OCI-LY1 (cell line): ENCODE data around the gene NBL1.

Source experiments
- H2AFZ ChIP-seq: fragments of 200-600 bp; sonication (generic), shearing (Covaris generic); 2 replicates; pipeline ENCODE4 v1.6.0; 2014; ENCODE audit warnings: antibody characterized with exemption, mild to moderate bottlenecking, low read length
- H3F3A ChIP-seq: fragments of 200-600 bp; sonication (generic), shearing (Covaris generic); 2 replicates; pipeline ENCODE4 v1.6.0; 2014; ENCODE audit warnings: mild to moderate bottlenecking, antibody characterized with exemption, low read length, moderate library complexity; ENCODE audit not compliant: insufficient read depth
- H3K27ac ChIP-seq: fragments of 200-600 bp; sonication (generic); 2 replicates; pipeline ENCODE4 v1.5.1; 2014; ENCODE audit warnings: low read length, mixed run types, mild to moderate bottlenecking, low read depth; ENCODE audit not compliant: poor library complexity, severe bottlenecking
- H3K27me3 ChIP-seq: fragments of 200-600 bp; sonication (generic); 2 replicates; pipeline ENCODE4 v1.6.0; 2014; ENCODE audit warnings: antibody characterized with exemption, mild to moderate bottlenecking, low read length, moderate library complexity; ENCODE audit not compliant: insufficient read depth
- H3K36me3 ChIP-seq: fragments of 200-600 bp; sonication (generic); 2 replicates; pipeline ENCODE4 v1.6.1; 2014; ENCODE audit warnings: mild to moderate bottlenecking, antibody characterized with exemption, low read length, moderate library complexity, mixed read lengths; ENCODE audit not compliant: insufficient read depth
- H3K4me1 ChIP-seq: fragments of 200-600 bp; sonication (generic); 2 replicates; pipeline ENCODE4 v1.5.1; 2014; ENCODE audit warnings: mild to moderate bottlenecking, low read length, moderate library complexity; ENCODE audit not compliant: insufficient read depth, severe bottlenecking
- H3K4me2 ChIP-seq: fragments of 200-600 bp; sonication (generic), shearing (Covaris generic); 2 replicates; pipeline ENCODE4 v1.6.1; 2014; ENCODE audit warnings: low read length
- H3K4me3 ChIP-seq: fragments of 200-600 bp; sonication (generic); 2 replicates; pipeline ENCODE4 v1.5.1; 2014; ENCODE audit warnings: low read length, low read depth, mild to moderate bottlenecking, mixed read lengths; ENCODE audit not compliant: poor library complexity, severe bottlenecking
- H3K79me2 ChIP-seq: fragments of 200-600 bp; shearing (Covaris generic); 2 replicates; pipeline ENCODE4 v1.6.1; 2016; ENCODE audit warnings: mixed run types, low read length, mixed read lengths; ENCODE audit not compliant: insufficient read depth
- H3K9ac ChIP-seq: fragments of 200-600 bp; sonication (generic), shearing (Covaris generic); 2 replicates; pipeline ENCODE4 v1.6.1; 2014; ENCODE audit warnings: mild to moderate bottlenecking, low read length, mixed read lengths
- H3K9me2 ChIP-seq: fragments of 200-600 bp; sonication (generic), shearing (Covaris generic); 2 replicates; pipeline ENCODE4 v1.6.1; 2014; ENCODE audit warnings: low read depth, mild to moderate bottlenecking, low read length, mixed read lengths
- H3K9me3 ChIP-seq: fragments of 200-600 bp; shearing (Covaris generic); 2 replicates; pipeline ENCODE4 v1.6.1; 2014; ENCODE audit warnings: low read length, mixed read lengths
- H4K20me1 ChIP-seq: fragments of 200-600 bp; sonication (generic), shearing (Covaris generic); 2 replicates; pipeline ENCODE4 v1.6.0; 2016; ENCODE audit warnings: mild to moderate bottlenecking, low read length; ENCODE audit not compliant: insufficient read depth
- CTCF ChIP-seq: fragments of 200-600 bp; sonication (generic), shearing (Covaris generic); IDR thresholded peaks from 2 replicates; pipeline ENCODE4 v1.5.1; 2017; ENCODE audit warnings: mild to moderate bottlenecking, antibody characterized with exemption, low read length, moderate library complexity, mixed read lengths
- EZH2 ChIP-seq: fragments of 200-600 bp; sonication (generic), shearing (Covaris generic); IDR thresholded peaks from 2 replicates; pipeline ENCODE4 v1.8.0; 2017; ENCODE audit warnings: borderline replicate concordance, mixed run types, mild to moderate bottlenecking, antibody characterized with exemption, low read length, moderate library complexity, mixed read lengths

The NBL1 gene

GRCh38 chr1:19690342-19690741 is 46.2 kb downstream of the NBL1 start:
- H3K4me2 ChIP-seq, result no peak overlapping the region
- TF ChIP-seq CTCF (no peak), EZH2 (no peak)
- H3F3A ChIP-seq, result no peaks in the 10 kb centered on the region
- H4K20me1 ChIP-seq, result no peaks in the 10 kb centered on the region
- H3K9ac ChIP-seq, result no peak overlapping the region
- no peak overlapping the region for H3K27ac ChIP-seq
- H2AFZ ChIP-seq, result no peak overlapping the region
- H3K9me3 ChIP-seq, result peaks cover 7% of the 10 kb centered on the region
- H3K9me2 ChIP-seq, result no peaks in the 10 kb centered on the region
- H3K4me1 ChIP-seq, result no peaks in the 10 kb centered on the region
- H3K4me3 ChIP-seq, result no peak overlapping the region
- no peaks in the 10 kb centered on the region for H3K27me3 ChIP-seq
- H3K36me3 ChIP-seq, result no peaks in the 10 kb centered on the region; the same call in 1 of the 2 replicates
- H3K79me2 ChIP-seq, result no peaks in the 10 kb centered on the region

- TF ChIP-seq CTCF (no peak), EZH2 (no peak)
- Histone ChIP-seq H3K9me3 (peaks cover 7% of the 10 kb centered on the region), H3K27me3 (no peaks in the 10 kb centered on the region), H3K9ac (no peak overlapping the region), H3K9me2 (no peaks in the 10 kb centered on the region), H2AFZ (no peak overlapping the region), H3K4me2 (no peak overlapping the region), H4K20me1 (no peaks in the 10 kb centered on the region), H3K4me3 (no peak overlapping the region), H3F3A (no peaks in the 10 kb centered on the region), H3K36me3 (peaks cover 4% of the 10 kb centered on the region; the same call in 1 of the 2 replicates), H3K4me1 (no peaks in the 10 kb centered on the region), H3K27ac (no peak overlapping the region), H3K79me2 (no peaks in the 10 kb centered on the region)
These were observed 50.2 kb downstream of the NBL1 start for GRCh38 chr1:19694298-19694697.

GRCh38 chr1:19695772-19696171 is 51.7 kb downstream of the NBL1 start:
- H3K79me2 ChIP-seq, result no peaks in the 10 kb centered on the region
- H4K20me1 ChIP-seq, result no peaks in the 10 kb centered on the region
- peaks cover 4% of the 10 kb centered on the region; the same call in 1 of the 2 replicates for H3K36me3 ChIP-seq
- H2AFZ ChIP-seq, result no peak overlapping the region
- no peaks in the 10 kb centered on the region for H3F3A ChIP-seq
- no peaks in the 10 kb centered on the region for H3K9me3 ChIP-seq
- no peak overlapping the region for H3K4me2 ChIP-seq
- no peak overlapping the region for H3K27ac ChIP-seq
- TF ChIP-seq EZH2, result no peak
- no peak for TF ChIP-seq CTCF
- no peak overlapping the region for H3K9ac ChIP-seq
- no peak overlapping the region for H3K4me3 ChIP-seq
- no peaks in the 10 kb centered on the region for H3K9me2 ChIP-seq
- H3K27me3 ChIP-seq, result no peaks in the 10 kb centered on the region
- H3K4me1 ChIP-seq, result no peaks in the 10 kb centered on the region
